NK-92 (cell line): Measurements from ENCODE around the gene NCKAP5.

Source experiments
- DNase-seq: peaks from one replicate; lab custom pipeline; 2025; ENCODE audit not compliant: unreplicated experiment; lab: John Stamatoyannopoulos, UW

Gene NCKAP5

GRCh38 chr2:132969371-132969985, 598.8 kb downstream of the NCKAP5 start:
- no peak for DNase-seq

GRCh38 chr2:132965460-132965859, 602.8 kb downstream of the NCKAP5 start:
- DNase-seq, result no peak

GRCh38 chr2:132963161-132963560, 605.1 kb downstream of the NCKAP5 start:
- no peak for DNase-seq

GRCh38 chr2:132958887-132959286, 609.4 kb downstream of the NCKAP5 start:
- no peak for DNase-seq

- DNase-seq, result no peak
Measured at GRCh38 chr2:132955871-132956615, 612.2 kb downstream of the NCKAP5 start.

GRCh38 chr2:132953771-132954170, 614.5 kb downstream of the NCKAP5 start:
- DNase-seq, result no peak

GRCh38 chr2:132951008-132951714, 617.1 kb downstream of the NCKAP5 start:
- no peak for DNase-seq

GRCh38 chr2:132949108-132949507, 619.2 kb downstream of the NCKAP5 start:
- no peak for DNase-seq

GRCh38 chr2:132948211-132948610, 620.1 kb downstream of the NCKAP5 start:
- DNase-seq, result no peak

- no peak for DNase-seq
Measured at GRCh38 chr2:132943829-132944228, 624.4 kb downstream of the NCKAP5 start.

GRCh38 chr2:132941296-132942020, 626.8 kb downstream of the NCKAP5 start:
- no peak for DNase-seq

- DNase-seq, result no peak
Measured at GRCh38 chr2:132937629-132938028, 630.6 kb downstream of the NCKAP5 start.

GRCh38 chr2:132936791-132937190, 631.5 kb downstream of the NCKAP5 start:
- DNase-seq, result no peak

- DNase-seq, result no peak
Measured at GRCh38 chr2:132936261-132936660, 632.0 kb downstream of the NCKAP5 start.

- DNase-seq, result no peak
Measured at GRCh38 chr2:132929786-132930185, 638.5 kb downstream of the NCKAP5 start.

GRCh38 chr2:132923787-132924186, 644.5 kb downstream of the NCKAP5 start:
- no peak for DNase-seq

- no peak for DNase-seq
Measured at GRCh38 chr2:132915812-132916549, 652.3 kb downstream of the NCKAP5 start.

- DNase-seq, result no peak
Measured at GRCh38 chr2:132911726-132912724, 656.2 kb downstream of the NCKAP5 start.

GRCh38 chr2:132910432-132910831, 657.8 kb downstream of the NCKAP5 start:
- no peak for DNase-seq

- no peak for DNase-seq
Measured at GRCh38 chr2:132909427-132909826, 658.8 kb downstream of the NCKAP5 start.
